ENCODE measurements around the gene CA7. TPM values are rescaled to one million over a fixed set of nuclear protein-coding genes. Genes with fewer than 3 reads are reported as not detected.

Gene CA7
- polyA plus RNA-seq, 1 donor from 2014 or later: not detected

GRCh38 chr16:66888647-66889615 lies 44.7 kb downstream of the CA7 start:
- no peak for TF ChIP-seq REST (IDR thresholded peaks at IDR 0.05; ENCODE audit: borderline replicate concordance)
- no peak for TF ChIP-seq MXI1 (conservative IDR thresholded peaks at IDR 0.05; ENCODE audit: poor library complexity, severe bottlenecking)
- no peak for TF ChIP-seq SMC3 (conservative IDR thresholded peaks at IDR 0.05; ENCODE audit: poor library complexity)
- TF ChIP-seq POLR2AphosphoS5 (IDR thresholded peaks at IDR 0.05): no peak
- no peak for TF ChIP-seq CTCF (IDR thresholded peaks at IDR 0.05; ENCODE audit: poor library complexity, severe bottlenecking)
- Histone ChIP-seq H3K27ac (ENCODE audit: low read length) (no peak overlapping the region), H3K9me3 (ENCODE audit: low read length) (no peaks in the 10 kb centered on the region), H2AFZ (ENCODE audit: low read depth, low read length) (no peak overlapping the region), H3K9ac (ENCODE audit: low read length) (no peak overlapping the region), H3K4me2 (ENCODE audit: low read length) (no peak overlapping the region), H3K36me3 (ENCODE audit: insufficient read depth, low read length) (no peaks in the 10 kb centered on the region), H3K9me2 (ENCODE audit: insufficient read depth, low read length) (no peaks in the 10 kb centered on the region), H3K79me2 (replicated peaks; ENCODE audit: insufficient read depth, low read length) (no peaks in the 10 kb centered on the region), H3K4me3 (ENCODE audit: low read length) (no peak overlapping the region), H4K20me1 (ENCODE audit: insufficient read depth) (no peaks in the 10 kb centered on the region), H3F3A (ENCODE audit: insufficient read depth, low read length, poor library complexity, severe bottlenecking) (no peaks in the 10 kb centered on the region), H3K27me3 (ENCODE audit: insufficient read depth, low read depth, low read length) (no peaks in the 10 kb centered on the region)

- Histone ChIP-seq H3K4me2 (ENCODE audit: low read length) (no peak overlapping the region), H3K27ac (ENCODE audit: low read length) (no peak overlapping the region), H3F3A (ENCODE audit: insufficient read depth, low read length, poor library complexity, severe bottlenecking) (no peaks in the 10 kb centered on the region), H3K9me3 (ENCODE audit: low read length) (no peaks in the 10 kb centered on the region), H3K79me2 (replicated peaks; ENCODE audit: insufficient read depth, low read length) (no peaks in the 10 kb centered on the region), H3K36me3 (ENCODE audit: insufficient read depth, low read length) (no peaks in the 10 kb centered on the region), H3K4me3 (ENCODE audit: low read length) (no peak overlapping the region), H3K9me2 (ENCODE audit: insufficient read depth, low read length) (no peaks in the 10 kb centered on the region), H3K9ac (ENCODE audit: low read length) (no peak overlapping the region), H2AFZ (ENCODE audit: low read depth, low read length) (no peak overlapping the region), H4K20me1 (ENCODE audit: insufficient read depth) (no peaks in the 10 kb centered on the region), H3K27me3 (ENCODE audit: insufficient read depth, low read depth, low read length) (no peaks in the 10 kb centered on the region)
- TF ChIP-seq EZH2 (IDR thresholded peaks at IDR 0.05; ENCODE audit: borderline replicate concordance, insufficient read depth, low read length, poor library complexity, severe bottlenecking): no peak
- TF ChIP-seq POLR2AphosphoS5 (IDR thresholded peaks at IDR 0.05): no peak
- no peak for TF ChIP-seq SMC3 (conservative IDR thresholded peaks at IDR 0.05; ENCODE audit: poor library complexity)
- no peak for TF ChIP-seq REST (IDR thresholded peaks at IDR 0.05; ENCODE audit: borderline replicate concordance)
- TF ChIP-seq CTCF (IDR thresholded peaks at IDR 0.05; ENCODE audit: poor library complexity, severe bottlenecking): no peak
- no peak for TF ChIP-seq RAD21 (conservative IDR thresholded peaks at IDR 0.05)
- no peak for TF ChIP-seq TAF1 (IDR thresholded peaks at IDR 0.05; ENCODE audit: low read depth)
- no peak for TF ChIP-seq EP300 (conservative IDR thresholded peaks at IDR 0.05; ENCODE audit: poor library complexity, severe bottlenecking)
- TF ChIP-seq MXI1 (conservative IDR thresholded peaks at IDR 0.05; ENCODE audit: poor library complexity, severe bottlenecking): no peak
These were observed 45.4 kb downstream of the CA7 start for GRCh38 chr16:66889622-66890021.
